ENCODE measurements around the gene CRYBB3. TPM values are rescaled to one million over a fixed set of nuclear protein-coding genes. Genes with fewer than 3 reads are reported as not detected.
"Not testable (repeated sequence)": the region's sequence is repeated elsewhere in the genome, so short reads cannot be mapped to it uniquely, and the experiment has no call there.

The CRYBB3 gene
- total RNA-seq, 2 experiments from 2014 or later: 0.25 TPM; not detected in 1

- POLR2A ChIA-PET: interaction anchor here (0.5 kb wide), 1 partner anchor 143 kb away, joined by 11 read pairs; no protein-coding TSS in a partner anchor
- CTCF ChIA-PET: interaction anchor here (0.9 to 1.8 kb wide), 9 partner anchors 8 to 1129 kb away, joined by 3 to 7 read pairs (median 4); no protein-coding TSS in a partner anchor
Measured at GRCh38 chr22:25201557-25202273, 2.1 kb downstream of the CRYBB3 start.

DNA sequence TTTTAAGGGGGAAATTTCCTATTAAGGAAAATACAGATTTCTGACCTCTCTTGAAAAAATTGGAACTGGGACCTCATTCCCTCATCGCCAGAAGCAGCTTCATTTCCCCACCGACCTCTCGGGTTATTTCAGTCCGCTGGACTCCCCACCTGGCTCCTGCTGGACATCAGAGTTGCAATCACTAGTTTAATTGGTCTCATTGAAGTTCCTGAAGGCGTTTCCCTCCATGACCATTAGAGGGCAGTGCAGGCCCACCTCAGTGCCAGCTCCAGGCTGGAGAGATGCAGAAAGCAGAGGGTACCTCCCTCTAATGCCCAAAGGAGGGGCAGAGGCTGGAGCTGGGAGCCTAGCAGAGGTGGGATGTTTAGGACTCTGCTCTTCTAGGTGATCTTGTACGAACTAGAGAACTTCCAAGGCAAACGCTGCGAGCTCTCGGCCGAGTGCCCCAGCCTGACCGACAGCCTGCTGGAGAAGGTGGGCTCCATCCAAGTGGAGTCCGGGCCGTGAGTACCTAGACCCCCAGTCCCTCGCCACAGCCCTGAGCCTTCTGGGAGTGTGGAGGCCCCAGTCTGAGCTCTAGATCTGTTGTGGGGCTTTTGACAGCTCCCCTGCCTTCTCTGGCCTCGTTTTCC lies 2.7 kb downstream of the CRYBB3 start:
- POLR2A ChIA-PET: no interaction called here

GRCh38 chr22:25203082-25203481 lies 3.4 kb downstream of the CRYBB3 start:
- POLR2A ChIA-PET: no interaction called here
- CTCF ChIA-PET: interaction anchor here (1.1 to 1.8 kb wide), 6 partner anchors 10 to 152 kb away, joined by 3 to 7 read pairs (median 5); no protein-coding TSS in a partner anchor

More for the DNA sequence above, 2.7 kb downstream of the CRYBB3 start:
- CTCF ChIA-PET: interaction anchor here (0.7 to 1.8 kb wide), 10 partner anchors 9 to 1128 kb away, joined by 3 to 7 read pairs (median 4); no protein-coding TSS in a partner anchor

GRCh38 chr22:25204547-25204946 lies 4.9 kb downstream of the CRYBB3 start:
- CTCF ChIA-PET, POLR2A ChIA-PET: not testable (repeated sequence)

DNA sequence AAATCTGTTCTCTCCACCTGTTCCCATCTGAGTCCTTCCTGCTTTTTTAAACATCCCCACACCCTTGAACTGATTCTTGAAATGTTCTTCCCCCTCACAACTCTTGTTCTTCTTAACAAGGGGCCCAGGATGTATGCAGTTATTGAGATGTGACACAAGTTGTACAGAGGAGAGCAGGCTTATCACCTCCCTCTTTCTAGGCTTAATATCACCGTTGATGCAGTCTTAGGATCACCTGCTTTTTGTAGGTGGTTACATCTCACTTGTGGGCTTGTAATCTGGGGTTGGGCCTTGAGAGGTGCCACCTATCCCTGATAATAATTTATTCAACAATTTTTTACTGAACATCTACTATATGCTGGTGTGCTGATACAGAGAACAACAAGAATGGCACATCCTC lies 6.2 kb downstream of the CRYBB3 start:
- CTCF ChIA-PET: no interaction called here
- POLR2A ChIA-PET: no interaction called here

GRCh38 chr22:25206998-25207397 lies 7.3 kb downstream of the CRYBB3 start:
- ChIA-PET CTCF (no interaction called here), POLR2A (no interaction called here)

GRCh38 chr22:25207553-25208157 lies 8.0 kb downstream of the CRYBB3 start:
- POLR2A ChIA-PET: no interaction called here
- CTCF ChIA-PET: no interaction called here

GRCh38 chr22:25208328-25208727 lies 8.7 kb downstream of the CRYBB3 start:
- ChIA-PET CTCF (no interaction called here), POLR2A (no interaction called here)

DNA sequence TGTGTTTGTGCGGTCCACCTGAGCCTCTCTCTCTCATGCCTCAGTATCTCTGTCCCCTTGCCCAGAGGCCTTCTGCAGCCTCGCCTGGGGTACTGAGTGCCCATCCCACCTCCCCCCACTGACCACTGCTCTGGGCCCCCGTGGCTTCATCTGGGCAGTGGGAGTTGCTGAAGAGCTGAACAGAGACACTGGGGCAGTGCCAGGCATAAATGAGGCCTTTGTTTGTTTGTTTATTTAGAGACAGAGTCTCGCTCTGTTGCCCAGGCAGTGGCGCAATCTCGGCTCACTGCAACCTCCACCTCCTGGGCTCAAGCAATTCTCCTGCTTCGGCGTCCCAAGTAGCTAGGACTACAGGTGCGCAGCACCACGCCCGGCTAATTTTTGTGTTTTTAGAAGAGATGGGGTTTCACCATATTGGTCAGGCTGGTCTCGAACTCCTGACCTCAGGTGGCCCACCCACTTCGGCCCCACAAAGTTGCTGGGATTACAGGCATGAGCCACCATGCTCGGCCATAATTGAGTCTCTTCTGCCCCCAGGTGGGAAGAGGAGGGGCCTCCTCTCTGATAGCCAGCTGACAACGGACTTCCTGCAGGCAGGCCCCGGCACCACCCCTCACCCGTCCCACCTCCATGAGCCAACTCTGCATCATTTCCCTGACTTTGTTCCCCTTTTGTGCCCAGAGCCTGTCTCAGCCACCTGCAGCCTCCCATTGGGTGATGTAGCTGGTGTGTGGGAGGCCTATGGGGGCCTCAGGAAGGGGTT lies 9.3 kb downstream of the CRYBB3 start:
- CTCF ChIA-PET: no interaction called here
- POLR2A ChIA-PET: no interaction called here

- ChIA-PET CTCF (no interaction called here), POLR2A (no interaction called here)
Measured at GRCh38 chr22:25210793-25211192, 11.1 kb downstream of the CRYBB3 start.

DNA sequence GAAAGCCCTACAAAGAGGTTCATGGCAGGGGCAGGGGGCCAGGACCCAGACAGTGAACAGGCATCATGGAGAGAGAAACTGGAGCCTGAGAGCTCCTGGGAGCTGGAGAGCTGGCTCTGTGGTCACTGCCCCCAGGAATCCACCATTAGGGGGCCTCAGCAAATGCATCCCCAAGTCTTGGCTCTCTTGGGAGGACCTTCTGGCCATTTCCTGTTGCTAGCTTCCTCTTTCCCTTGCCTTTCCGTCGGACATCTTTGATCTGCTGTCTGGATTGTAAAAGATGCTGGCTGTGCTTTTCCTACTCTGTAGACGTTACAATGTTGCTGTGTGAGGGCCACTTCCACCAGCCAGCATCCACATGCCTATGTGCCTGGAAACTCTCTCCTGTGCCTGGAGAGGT lies 12.7 kb downstream of the CRYBB3 start:
- ChIA-PET POLR2A (no interaction called here), CTCF (interaction anchor here (1.0 kb wide), 1 partner anchor 74 kb away, joined by 7 read pairs; no protein-coding TSS in a partner anchor)

DNA sequence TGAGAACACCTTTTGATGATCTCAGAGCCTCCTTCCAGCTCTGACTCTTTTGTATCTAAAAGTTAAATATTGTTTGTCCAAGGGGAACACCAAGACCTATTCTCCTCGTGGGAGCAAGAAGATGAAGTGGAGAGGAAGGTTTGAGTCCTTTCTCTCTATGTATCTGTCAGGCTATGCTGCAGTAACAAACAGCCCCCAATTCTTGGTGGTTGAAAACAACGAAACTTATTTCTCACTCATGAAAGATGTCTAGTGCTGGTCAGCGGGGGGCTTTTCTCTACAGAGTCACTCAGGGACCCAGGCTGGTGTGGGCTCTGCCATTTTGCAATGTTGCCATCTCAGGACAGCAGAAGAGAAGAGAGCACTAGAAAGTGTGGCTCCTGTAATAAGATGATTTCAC lies 13.6 kb downstream of the CRYBB3 start:
- ChIA-PET CTCF (interaction anchor here (1.0 kb wide), 1 partner anchor 73 kb away, joined by 7 read pairs; no protein-coding TSS in a partner anchor), POLR2A (no interaction called here)

DNA sequence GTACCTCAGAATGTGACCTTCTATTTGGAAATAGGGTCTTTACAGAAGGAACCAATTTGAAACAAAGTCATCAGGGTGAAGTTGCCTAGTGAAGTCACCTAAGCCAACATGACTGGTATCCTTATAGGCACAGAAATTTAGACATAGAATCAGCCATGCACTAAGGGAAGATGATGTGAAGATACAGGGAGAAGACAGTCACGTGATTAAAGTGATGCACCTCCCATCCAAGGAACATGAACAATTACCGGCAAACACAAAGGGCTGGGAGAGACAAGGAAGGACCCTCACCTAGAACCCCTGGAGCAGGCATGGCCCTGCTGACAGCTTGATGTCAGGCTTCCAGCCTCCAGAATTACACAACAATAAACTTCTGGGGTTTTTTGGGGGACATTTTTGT lies 16.6 kb downstream of the CRYBB3 start:
- POLR2A ChIA-PET: no interaction called here
- CTCF ChIA-PET: interaction anchor here (0.5 kb wide), 1 partner anchor 147 kb away, joined by 3 read pairs; no protein-coding TSS in a partner anchor

GRCh38 chr22:25219211-25219689 lies 19.6 kb downstream of the CRYBB3 start, which contains the start of gene CRYBB2:
CRYBB2 (plus strand) TSS chr22:25219639; CDS start chr22:25221430, 1,791 bp downstream.
- CTCF ChIA-PET: no interaction called here

GRCh38 chr22:25219948-25220442 lies 20.3 kb downstream of the CRYBB3 start:
- POLR2A ChIA-PET: no interaction called here
- CTCF ChIA-PET: no interaction called here

More at GRCh38 chr22:25219211-25219689, 19.6 kb downstream of the CRYBB3 start, which contains the start of gene CRYBB2:
- POLR2A ChIA-PET: no interaction called here

GRCh38 chr22:25221790-25222189 lies 22.1 kb downstream of the CRYBB3 start:
- POLR2A ChIA-PET: no interaction called here
- CTCF ChIA-PET: no interaction called here

- POLR2A ChIA-PET: no interaction called here
- CTCF ChIA-PET: no interaction called here
Measured at GRCh38 chr22:25223269-25223850, 23.7 kb downstream of the CRYBB3 start.

DNA sequence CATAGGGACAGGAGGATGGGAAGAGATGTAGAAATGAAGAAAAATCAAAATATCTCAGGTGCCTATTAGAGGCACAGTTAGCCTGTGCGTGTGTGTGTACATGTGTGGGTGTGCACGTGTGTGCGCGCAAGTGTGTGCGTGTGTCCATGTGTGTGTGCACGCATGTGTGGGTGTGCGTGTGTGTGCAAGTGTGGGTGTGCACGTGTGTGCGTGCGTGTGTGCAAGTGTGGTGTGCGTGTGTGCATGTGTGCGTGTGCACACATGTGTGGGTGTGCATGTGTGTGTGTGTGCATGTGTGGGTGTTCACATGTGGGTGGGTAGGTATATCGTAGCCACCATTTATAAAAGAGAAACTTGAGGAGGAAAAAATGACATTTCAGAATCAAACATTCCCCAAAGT lies 29.2 kb downstream of the CRYBB3 start:
- CTCF ChIA-PET: no interaction called here
- POLR2A ChIA-PET: no interaction called here

DNA sequence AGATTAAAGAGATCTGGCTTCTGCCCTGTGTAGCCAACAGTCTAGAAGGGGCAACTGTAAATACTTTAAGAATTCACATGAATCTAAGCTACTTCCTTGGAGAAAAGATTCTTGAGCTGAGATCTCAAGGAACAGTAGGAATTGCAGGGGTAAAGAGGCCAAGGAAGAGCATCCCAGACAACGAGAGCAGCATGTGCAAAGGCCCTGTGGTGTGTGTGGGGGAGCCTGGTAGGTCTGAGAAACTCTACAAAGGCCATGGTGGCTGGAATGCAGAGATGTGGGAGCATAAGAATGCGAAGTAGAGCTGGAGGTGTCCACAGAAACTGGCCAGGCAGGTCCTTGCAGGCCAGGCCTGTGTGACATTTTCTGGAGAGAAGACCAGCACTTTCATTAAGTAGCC lies 31.1 kb downstream of the CRYBB3 start:
- CTCF ChIA-PET, POLR2A ChIA-PET: not testable (repeated sequence)

Measured in activated CD8-positive, alpha-beta memory T cell treated with anti-CD3 and anti-CD28 coated beads for 36 hours (primary cell).